GM18861 (cell line): ENCODE data around the gene ATXN2.
"Not testable (repeated sequence)": the region's sequence is repeated elsewhere in the genome, so short reads cannot be mapped to it uniquely, and the experiment has no call there.

Experiments used
- ATAC-seq: cut with Tn5 transposase; IDR thresholded peaks from one replicate; pipeline ENCODE4 v1.9.1; 2021; ENCODE audit not compliant: unreplicated experiment

The ATXN2 gene

GRCh38 chr12:111602348-111602747, 3.2 kb upstream of the ATXN2 start:
- no peak for ATAC-seq

- ATAC-seq = not testable (repeated sequence)
Measured at GRCh38 chr12:111600986-111601385, 1.9 kb upstream of the ATXN2 start.

- ATAC-seq = no peak
Measured at GRCh38 chr12:111600205-111600642, 1.1 kb upstream of the ATXN2 start.

- peak; percentile 57 for ATAC-seq
Measured at GRCh38 chr12:111599453-111600204, 514 bp upstream of the ATXN2 start.

- ATAC-seq = no peak
Measured at GRCh38 chr12:111597831-111598636, 1.1 kb downstream of the ATXN2 start.

- ATAC-seq = no peak
Measured at GRCh38 chr12:111596985-111597830, 1.9 kb downstream of the ATXN2 start.

GRCh38 chr12:111595341-111595835, 3.7 kb downstream of the ATXN2 start:
- not testable (repeated sequence) for ATAC-seq

- ATAC-seq = not testable (repeated sequence)
Measured at GRCh38 chr12:111591399-111592010, 7.6 kb downstream of the ATXN2 start.

GRCh38 chr12:111590552-111590951, 8.6 kb downstream of the ATXN2 start:
- no peak for ATAC-seq

GRCh38 chr12:111589601-111590000, 9.5 kb downstream of the ATXN2 start:
- no peak for ATAC-seq

- ATAC-seq = no peak
Measured at GRCh38 chr12:111588010-111588409, 11.1 kb downstream of the ATXN2 start.

GRCh38 chr12:111586986-111587385, 12.1 kb downstream of the ATXN2 start:
- ATAC-seq = no peak

- ATAC-seq = no peak
Measured at GRCh38 chr12:111585690-111586089, 13.4 kb downstream of the ATXN2 start.

GRCh38 chr12:111584959-111585358, 14.2 kb downstream of the ATXN2 start:
- ATAC-seq = no peak

GRCh38 chr12:111583506-111583905, 15.6 kb downstream of the ATXN2 start:
- ATAC-seq = not testable (repeated sequence)

GRCh38 chr12:111582133-111582747, 16.9 kb downstream of the ATXN2 start:
- no peak for ATAC-seq

GRCh38 chr12:111581434-111582132, 17.5 kb downstream of the ATXN2 start:
- ATAC-seq = no peak

- no peak for ATAC-seq
Measured at GRCh38 chr12:111580737-111581136, 18.4 kb downstream of the ATXN2 start.

- no peak for ATAC-seq
Measured at GRCh38 chr12:111580119-111580425, 19.0 kb downstream of the ATXN2 start.

GRCh38 chr12:111578971-111579340, 20.2 kb downstream of the ATXN2 start:
- ATAC-seq = no peak
